ENCODE measurements around the gene SMTNL2. TPM values are rescaled to one million over a fixed set of nuclear protein-coding genes. Genes with fewer than 3 reads are reported as not detected.

The SMTNL2 gene
- total and polyA plus RNA-seq, 9 of the 15 experiments (the other 6 are each of a cell fraction or from before 2014, with no cell fraction given) = not detected

GRCh38 chr17:4545217-4545951 is 38.9 kb upstream of the SMTNL2 start:
- ATAC-seq (no peak), DNase-seq (ENCODE audit: extremely low read depth in 1 of 4, low spot score in 3 of 4) (no peak), FAIRE-seq (no peak)
- no peak overlapping the region for H3K4me2 ChIP-seq (ENCODE audit: insufficient read depth, low read length)
- H4K20me1 ChIP-seq (replicated peaks; ENCODE audit: control insufficient read depth, insufficient read depth, low read length) = no peaks in the 10 kb centered on the region
- POLR2A ChIA-PET = no interaction called here
- H3K4me1 ChIP-seq (replicated peaks in 1 of 2; ENCODE audit: control insufficient read depth in 2 of 2, insufficient read depth in 2 of 2, low read length in 2 of 2) = peaks cover 0 to 59% of the 10 kb centered on the region in 2 experiments; a peak in 2 of 5 replicates
- no peaks in the 10 kb centered on the region for H3K27me3 ChIP-seq (ENCODE audit: control insufficient read depth in 2 of 2, insufficient read depth in 2 of 2, low read length in 2 of 2)
- no TSS peak for BruUV-seq (replicated peaks)
- CTCF ChIA-PET (ENCODE audit: low intra/inter-chr PET ratio) = no interaction called here
- no peak overlapping the region for H3K4me3 ChIP-seq
- no peak overlapping the region for H2AFZ ChIP-seq (ENCODE audit: low read depth, low read length)
- H3K36me3 ChIP-seq (ENCODE audit: control insufficient read depth, insufficient read depth, low read length) = peaks cover 90% of the 10 kb centered on the region; the same call in 2 of the 3 replicates
- TF ChIP-seq POLR2G (IDR thresholded peaks at IDR 0.05; ENCODE audit: low read depth, low read length) (peak; percentile 62), RBFOX2 (IDR thresholded peaks at IDR 0.05; ENCODE audit: low read depth, low read length) (peak; percentile 63), MCM7 (IDR thresholded peaks at IDR 0.05) (no peak)
- H3K9me1 ChIP-seq (ENCODE audit: control insufficient read depth, insufficient read depth, low read length) = no peaks in the 10 kb centered on the region
- in situ Hi-C loops (cut with MboI) = no loop called here
- 83% methylated on average over 15 of the region's 32 CpGs for WGBS (ENCODE audit: insufficient coverage, low coverage, missing lambda C conversion rate)
- no peaks in the 10 kb centered on the region for H3K9me3 ChIP-seq (replicated peaks; ENCODE audit: control insufficient read depth, insufficient read depth, low read depth, low read length)
- H3K27ac ChIP-seq (ENCODE audit: extremely low read depth, low read depth, low read length) = no peak overlapping the region
- intact Hi-C loops (cut with micrococcal nuclease) = no loop called here
- no peaks in the 10 kb centered on the region for H3K79me2 ChIP-seq (ENCODE audit: control insufficient read depth, insufficient read depth, low read length)
- peak overlapping the region in 1 of 2 experiments; percentile 9; a peak in 1 of 4 replicates for H3K9ac ChIP-seq (ENCODE audit: insufficient read depth in 1 of 2, low read depth in 2 of 2, low read length in 2 of 2)

- no peaks in the 10 kb centered on the region for H3K9me3 ChIP-seq (replicated peaks; ENCODE audit: control insufficient read depth, insufficient read depth, low read depth, low read length)
- WGBS (ENCODE audit: insufficient coverage, low coverage, missing lambda C conversion rate) = 91% methylated on average over 16 of the region's 17 CpGs
- FAIRE-seq = no peak
- H3K27ac ChIP-seq (ENCODE audit: extremely low read depth, low read depth, low read length) = no peak overlapping the region
- H3K4me1 ChIP-seq (replicated peaks in 1 of 2; ENCODE audit: control insufficient read depth in 2 of 2, insufficient read depth in 2 of 2, low read length in 2 of 2) = peaks cover 0 to 51% of the 10 kb centered on the region in 2 experiments; a peak in 2 of 5 replicates
- no TSS peak for BruUV-seq (replicated peaks)
- peaks cover 90% of the 10 kb centered on the region; the same call in 2 of the 3 replicates for H3K36me3 ChIP-seq (ENCODE audit: control insufficient read depth, insufficient read depth, low read length)
- ChIA-PET POLR2A (interaction anchor here (0.7 kb wide), 1 partner anchor 111 kb away, joined by 3 read pairs; no protein-coding TSS in a partner anchor), CTCF (ENCODE audit: low intra/inter-chr PET ratio) (no interaction called here)
- H3K9ac ChIP-seq (ENCODE audit: insufficient read depth in 1 of 2, low read depth in 2 of 2, low read length in 2 of 2) = no peak overlapping the region
- in situ Hi-C loops (cut with MboI) = no loop called here
- H3K4me2 ChIP-seq (ENCODE audit: insufficient read depth, low read length) = no peak overlapping the region
- no peak overlapping the region for H3K4me3 ChIP-seq
- H2AFZ ChIP-seq (ENCODE audit: low read depth, low read length) = no peak overlapping the region
- intact Hi-C loops (cut with micrococcal nuclease) = no loop called here
- no peak for ATAC-seq
- no peaks in the 10 kb centered on the region for H3K9me1 ChIP-seq (ENCODE audit: control insufficient read depth, insufficient read depth, low read length)
- no peaks in the 10 kb centered on the region for H4K20me1 ChIP-seq (replicated peaks; ENCODE audit: control insufficient read depth, insufficient read depth, low read length)
- peaks cover 6% of the 10 kb centered on the region; the same call in 1 of the 3 replicates for H3K79me2 ChIP-seq (ENCODE audit: control insufficient read depth, insufficient read depth, low read length)
- no peaks in the 10 kb centered on the region for H3K27me3 ChIP-seq (ENCODE audit: control insufficient read depth in 2 of 2, insufficient read depth in 2 of 2, low read length in 2 of 2)
- no peak for DNase-seq (ENCODE audit: extremely low read depth in 1 of 4, low spot score in 3 of 4)
- TF ChIP-seq BACH1 (tag; IDR thresholded peaks at IDR 0.05) (no peak), CHD4 (IDR thresholded peaks at IDR 0.05; ENCODE audit: insufficient read depth, insufficient replicate concordance, low read depth, low read length, poor library complexity, severe bottlenecking) (no peak), ZNF232 (CRISPR knock-in tag; IDR thresholded peaks at IDR 0.05) (no peak), ESRRA (IDR thresholded peaks at IDR 0.05; ENCODE audit: borderline replicate concordance, low read depth) (no peak)
These were observed 37.0 kb upstream of the SMTNL2 start for GRCh38 chr17:4547118-4547906.
